HT1080 (cell line): ENCODE data around the gene FBXL7. TPM values are rescaled to one million over a fixed set of nuclear protein-coding genes. Genes with fewer than 3 reads are reported as not detected.

Experiments used
- DNase-seq: peaks from one replicate; pipeline ENCODE4 v3.0.0-alpha.2; 2015; ENCODE audit warnings: low read depth
- total RNA-seq: library from RNA; depleted of rRNA; stranded (reverse); fragments of >200 nt; shearing (Covaris generic); gene quantifications from 2 replicates; pipeline ENCODE4 v1.2.3, GENCODE V29; 2014

The FBXL7 gene
- total RNA-seq, 1 experiment from 2014 or later, result 2.5 TPM

DNA sequence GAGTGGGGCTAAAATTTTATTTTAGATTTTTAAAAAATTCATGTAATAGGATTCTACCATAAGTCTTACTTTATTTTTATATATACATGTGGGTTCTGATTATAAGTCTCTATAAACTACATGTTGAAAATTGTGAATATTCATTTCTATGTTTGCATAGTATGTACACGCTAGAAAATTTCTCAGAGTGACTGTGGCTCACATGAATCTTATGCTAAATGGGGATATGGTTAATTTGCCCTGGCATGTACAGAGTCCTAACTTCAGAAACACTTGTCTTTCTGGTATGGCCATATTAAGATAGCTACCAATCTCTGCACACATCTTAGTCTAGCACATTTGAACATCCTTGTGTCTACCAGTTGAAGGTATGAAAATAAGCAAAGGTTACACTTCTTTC, 154.8 kb downstream of the FBXL7 start:
- no peak for DNase-seq

GRCh38 chr5:15655683-15656082, 155.7 kb downstream of the FBXL7 start:
- peak; percentile 12 for DNase-seq

DNA sequence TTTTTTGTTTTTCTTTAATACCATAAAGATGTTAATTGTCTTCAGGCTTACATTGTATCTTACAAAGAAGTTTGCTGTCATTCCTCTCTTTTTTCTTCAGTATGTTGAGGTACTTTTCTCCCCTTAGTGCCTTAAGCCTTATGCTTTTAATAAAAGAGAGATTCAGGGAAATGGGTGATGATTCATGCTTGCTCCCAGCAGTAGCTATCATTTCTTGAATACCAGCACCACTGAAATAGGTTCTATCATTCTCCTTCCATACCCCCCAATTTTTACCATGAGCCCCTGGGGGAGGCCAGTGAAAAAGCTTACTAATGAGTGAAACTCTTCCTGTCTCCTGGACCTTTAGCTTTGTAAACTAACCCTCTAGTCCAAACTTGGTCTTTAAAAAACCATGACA, 165.0 kb downstream of the FBXL7 start:
- peak; percentile 3 for DNase-seq

GRCh38 chr5:15669826-15670225, 169.8 kb downstream of the FBXL7 start:
- peak; percentile 29 for DNase-seq

DNA sequence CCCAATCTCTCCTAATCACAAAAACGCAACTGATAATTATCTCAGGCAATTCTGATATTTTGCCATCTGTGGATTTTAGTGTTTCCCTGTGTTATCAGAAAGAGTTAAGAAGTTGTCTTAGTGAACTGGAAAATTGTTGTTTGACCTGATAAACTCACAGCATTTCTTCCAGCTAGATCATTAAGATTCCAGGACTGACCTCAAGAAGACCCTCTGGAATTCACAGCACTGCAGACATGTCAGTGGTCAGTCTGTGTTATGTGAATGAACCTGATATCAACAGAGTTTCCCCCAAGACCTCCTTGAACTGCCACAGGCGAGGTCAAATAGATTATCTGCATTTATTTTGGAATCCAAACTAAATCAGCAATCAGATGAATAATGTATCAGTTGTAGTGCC, 174.7 kb downstream of the FBXL7 start:
- no peak for DNase-seq

DNA sequence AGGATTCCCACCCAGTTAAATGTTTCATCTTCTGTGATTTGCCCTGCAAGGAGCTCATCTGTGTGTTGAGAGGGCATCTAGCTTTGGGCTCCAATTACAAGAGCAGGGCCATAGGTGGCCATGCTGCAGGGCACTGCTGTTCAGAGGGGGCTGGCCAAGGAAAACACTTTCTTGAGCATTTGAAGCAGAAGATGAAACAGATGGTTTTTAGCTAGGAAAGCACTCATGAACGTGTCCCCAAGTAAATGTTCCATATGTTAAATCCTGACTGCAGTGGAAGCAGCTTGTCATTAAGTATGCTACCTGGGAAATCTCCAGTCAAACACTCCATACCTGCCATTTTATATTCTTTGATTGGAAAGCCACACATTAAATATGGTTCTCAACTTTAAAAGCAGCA, 176.6 kb downstream of the FBXL7 start:
- DNase-seq, result no peak

DNA sequence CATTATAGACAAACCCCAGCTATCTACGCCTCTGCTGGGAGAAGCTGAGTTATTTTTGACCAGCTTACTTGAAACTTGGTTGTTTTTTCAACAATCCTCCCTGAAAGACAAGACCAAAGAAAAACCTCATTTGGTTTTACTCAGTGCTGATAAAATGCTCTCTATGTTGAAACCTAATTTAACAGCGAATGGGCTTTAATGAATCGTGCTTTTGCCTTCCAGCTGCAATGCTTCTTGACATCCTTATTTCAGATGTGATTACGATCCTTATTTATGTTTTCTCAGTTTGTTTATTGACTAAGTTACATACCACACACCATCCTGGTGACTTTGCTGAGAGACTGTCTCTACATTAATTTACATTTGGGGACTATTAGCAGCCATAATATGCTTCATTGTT, 179.2 kb downstream of the FBXL7 start:
- DNase-seq, result no peak

GRCh38 chr5:15680455-15680854, 180.5 kb downstream of the FBXL7 start:
- DNase-seq, result no peak

DNA sequence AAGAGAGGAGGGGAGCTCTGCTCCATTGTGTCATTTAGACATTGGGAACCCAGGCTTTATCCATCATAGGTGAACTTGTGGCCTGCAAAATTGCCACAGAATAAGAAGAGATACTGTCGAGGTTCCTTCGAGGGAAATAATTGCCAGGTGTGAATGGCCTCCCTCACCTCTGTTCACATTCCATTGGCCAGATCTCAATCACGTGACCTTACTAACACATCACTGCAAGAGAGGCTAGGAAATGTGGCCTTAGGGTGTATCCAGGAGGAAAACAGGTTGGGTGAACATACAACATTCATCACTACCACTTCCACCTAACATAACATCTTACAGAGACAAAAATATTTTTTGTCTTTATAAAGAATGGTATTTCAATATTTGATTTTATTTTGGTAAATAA, 182.1 kb downstream of the FBXL7 start:
- no peak for DNase-seq

- DNase-seq, result no peak
Measured at GRCh38 chr5:15682566-15682965, 182.6 kb downstream of the FBXL7 start.

DNA sequence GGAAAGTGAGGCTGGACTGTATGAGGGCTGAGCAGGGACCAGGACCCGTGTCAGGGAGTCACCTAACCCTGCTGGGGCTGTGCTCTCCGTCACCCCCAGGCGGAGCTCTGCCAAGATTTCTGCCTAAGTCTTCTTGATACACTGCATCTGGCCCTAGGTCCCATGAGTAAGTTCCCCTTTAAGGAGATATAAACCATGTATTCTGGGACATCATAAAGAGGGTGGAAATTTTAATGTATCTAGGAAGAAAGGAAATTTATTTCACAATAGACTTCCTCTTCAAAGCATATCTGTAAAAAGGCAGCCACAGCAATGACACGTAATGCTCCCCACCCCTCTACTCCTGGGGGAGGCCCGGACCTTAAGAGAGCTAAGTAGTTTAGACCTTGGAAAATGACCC, 183.4 kb downstream of the FBXL7 start:
- DNase-seq, result peak; percentile 4

GRCh38 chr5:15687401-15687800, 187.4 kb downstream of the FBXL7 start:
- DNase-seq, result no peak

DNA sequence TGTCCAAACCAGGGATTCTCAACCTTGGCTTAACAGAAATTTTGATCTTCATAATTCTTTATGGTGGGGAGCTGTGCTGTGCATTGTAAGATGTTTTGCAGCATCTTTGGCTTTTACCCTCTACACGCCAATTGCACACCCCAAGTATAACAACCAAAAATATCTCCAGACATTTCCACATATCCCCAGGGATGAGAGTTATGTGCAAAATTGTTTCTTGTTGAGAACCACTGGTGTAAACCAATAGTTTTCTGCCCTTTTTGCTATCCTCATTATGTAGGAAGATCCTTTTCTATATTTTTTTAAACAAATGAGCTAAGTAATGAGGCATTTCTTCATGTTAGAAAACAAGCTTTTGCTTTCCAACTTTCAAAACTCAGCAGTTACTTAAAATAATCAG, 189.9 kb downstream of the FBXL7 start:
- no peak for DNase-seq

DNA sequence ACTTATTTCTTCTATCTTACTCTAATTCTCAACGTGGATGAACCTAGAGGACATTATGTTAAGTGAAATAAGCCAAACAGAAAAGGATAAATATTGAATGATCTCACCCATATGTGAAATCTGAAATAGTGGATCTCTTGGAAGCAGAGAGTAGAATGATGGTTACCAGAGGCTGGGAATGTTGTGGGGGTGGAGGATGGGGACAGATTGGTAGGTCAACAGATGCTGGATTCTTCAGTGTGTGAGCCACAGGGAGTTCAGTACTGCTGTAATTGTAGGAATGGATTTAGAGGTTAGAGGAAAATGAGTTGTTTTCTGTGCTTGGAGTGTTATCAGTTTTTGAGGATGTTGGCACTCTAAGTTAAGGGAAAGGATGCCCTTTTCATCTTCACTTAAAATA, 190.6 kb downstream of the FBXL7 start:
- no peak for DNase-seq

- DNase-seq, result no peak
Measured at GRCh38 chr5:15691521-15691920, 191.5 kb downstream of the FBXL7 start.

- no peak for DNase-seq
Measured at GRCh38 chr5:15692706-15693381, 192.9 kb downstream of the FBXL7 start.

DNA sequence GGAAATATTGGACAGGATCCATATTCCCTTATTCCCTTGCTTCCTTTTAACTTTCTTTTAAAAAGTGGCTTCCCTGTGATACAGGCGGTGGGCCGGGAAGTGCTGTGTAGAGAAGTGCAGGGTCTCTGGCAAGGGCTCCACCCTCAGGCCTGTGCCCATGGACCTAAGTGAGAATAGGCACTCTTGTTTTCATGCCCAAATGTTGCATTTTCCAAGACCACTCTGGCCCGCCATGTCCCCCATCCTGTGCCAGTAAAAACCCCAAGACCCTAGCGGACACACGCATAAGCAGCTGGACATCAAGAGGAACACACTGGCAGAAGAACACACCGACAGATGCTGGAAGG, 193.4 kb downstream of the FBXL7 start:
- no peak for DNase-seq

DNA sequence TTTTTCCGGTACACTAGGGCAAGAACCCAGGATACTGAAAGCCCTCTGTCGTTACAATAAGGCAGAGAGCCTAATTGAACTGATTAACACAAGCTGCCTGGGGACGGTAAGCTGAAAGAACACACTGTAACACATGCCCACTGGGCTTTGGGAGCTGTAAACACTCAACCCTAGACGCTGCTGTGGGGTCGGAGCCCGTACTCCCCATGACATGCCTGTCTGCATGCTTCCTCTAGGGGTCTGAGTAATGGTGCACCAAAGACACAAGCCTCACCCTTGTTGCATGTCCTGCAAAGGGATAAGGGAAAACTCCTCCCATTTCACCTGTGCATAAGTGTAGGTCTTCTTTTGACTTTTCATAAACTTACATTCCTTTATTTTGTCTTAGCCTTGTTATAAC, 194.0 kb downstream of the FBXL7 start:
- no peak for DNase-seq

GRCh38 chr5:15694696-15695214, 194.8 kb downstream of the FBXL7 start:
- no peak for DNase-seq

GRCh38 chr5:15695215-15695731, 195.3 kb downstream of the FBXL7 start:
- DNase-seq, result peak; percentile 34

GRCh38 chr5:15700373-15700772, 200.4 kb downstream of the FBXL7 start:
- DNase-seq, result no peak

DNA sequence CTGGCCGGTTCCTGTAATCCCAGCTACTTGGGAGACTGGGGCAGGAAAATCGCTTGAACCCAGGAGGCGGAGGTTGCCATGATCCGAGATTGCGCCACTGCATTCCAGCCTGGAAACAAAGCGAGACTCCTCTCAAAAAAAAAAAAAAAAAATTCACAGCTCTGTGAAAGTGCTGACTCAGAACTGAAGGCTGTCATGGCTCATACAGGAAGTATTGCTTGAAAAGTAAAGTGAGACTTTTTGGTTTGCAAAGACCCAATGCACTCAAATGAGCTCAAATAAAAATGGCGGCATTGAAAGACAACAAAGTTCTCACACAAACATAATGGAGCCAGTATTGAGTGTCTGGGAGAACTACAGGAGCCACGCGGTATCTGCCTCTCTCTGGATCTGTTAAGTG, 202.1 kb downstream of the FBXL7 start:
- DNase-seq, result peak; percentile 70

GRCh38 chr5:15703901-15704300, 203.9 kb downstream of the FBXL7 start:
- no peak for DNase-seq
